ENCODE results near the gene EVL.

DNA sequence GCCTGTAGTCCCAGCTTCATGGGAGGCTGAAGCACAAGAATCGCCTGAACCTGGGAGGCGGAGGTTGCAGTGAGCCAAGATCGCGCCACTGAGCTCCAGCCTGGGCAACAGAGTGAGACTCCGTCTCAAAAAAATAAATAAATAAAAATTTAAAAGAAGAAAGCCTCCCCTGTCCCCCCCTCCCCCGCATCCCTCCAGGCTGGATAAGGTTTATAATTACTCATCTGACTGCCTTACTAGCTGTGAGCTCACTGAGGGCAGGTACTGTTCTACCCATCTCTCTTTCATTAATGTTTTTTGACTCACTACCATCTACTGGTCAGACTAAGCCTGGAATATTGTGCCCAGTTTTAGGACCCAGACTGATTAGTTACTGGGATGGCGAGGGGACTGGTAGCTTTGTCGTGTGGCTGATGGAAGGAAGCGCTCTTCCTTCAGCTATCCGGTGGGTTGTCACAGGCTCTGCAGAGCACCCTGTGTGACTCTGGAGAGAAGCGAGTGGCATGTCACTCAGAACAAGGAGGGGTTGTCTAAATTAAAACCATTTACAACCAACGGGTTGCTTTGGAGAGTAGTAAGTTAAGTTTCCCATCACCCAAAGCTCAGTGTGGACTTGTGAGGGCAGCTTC is 16.9 kb downstream of the EVL start:
- no peak for TF ChIP-seq CTCF (IDR thresholded peaks at IDR 0.05; ENCODE audit: insufficient read depth, low read length)
- TF ChIP-seq, protein P1, sequence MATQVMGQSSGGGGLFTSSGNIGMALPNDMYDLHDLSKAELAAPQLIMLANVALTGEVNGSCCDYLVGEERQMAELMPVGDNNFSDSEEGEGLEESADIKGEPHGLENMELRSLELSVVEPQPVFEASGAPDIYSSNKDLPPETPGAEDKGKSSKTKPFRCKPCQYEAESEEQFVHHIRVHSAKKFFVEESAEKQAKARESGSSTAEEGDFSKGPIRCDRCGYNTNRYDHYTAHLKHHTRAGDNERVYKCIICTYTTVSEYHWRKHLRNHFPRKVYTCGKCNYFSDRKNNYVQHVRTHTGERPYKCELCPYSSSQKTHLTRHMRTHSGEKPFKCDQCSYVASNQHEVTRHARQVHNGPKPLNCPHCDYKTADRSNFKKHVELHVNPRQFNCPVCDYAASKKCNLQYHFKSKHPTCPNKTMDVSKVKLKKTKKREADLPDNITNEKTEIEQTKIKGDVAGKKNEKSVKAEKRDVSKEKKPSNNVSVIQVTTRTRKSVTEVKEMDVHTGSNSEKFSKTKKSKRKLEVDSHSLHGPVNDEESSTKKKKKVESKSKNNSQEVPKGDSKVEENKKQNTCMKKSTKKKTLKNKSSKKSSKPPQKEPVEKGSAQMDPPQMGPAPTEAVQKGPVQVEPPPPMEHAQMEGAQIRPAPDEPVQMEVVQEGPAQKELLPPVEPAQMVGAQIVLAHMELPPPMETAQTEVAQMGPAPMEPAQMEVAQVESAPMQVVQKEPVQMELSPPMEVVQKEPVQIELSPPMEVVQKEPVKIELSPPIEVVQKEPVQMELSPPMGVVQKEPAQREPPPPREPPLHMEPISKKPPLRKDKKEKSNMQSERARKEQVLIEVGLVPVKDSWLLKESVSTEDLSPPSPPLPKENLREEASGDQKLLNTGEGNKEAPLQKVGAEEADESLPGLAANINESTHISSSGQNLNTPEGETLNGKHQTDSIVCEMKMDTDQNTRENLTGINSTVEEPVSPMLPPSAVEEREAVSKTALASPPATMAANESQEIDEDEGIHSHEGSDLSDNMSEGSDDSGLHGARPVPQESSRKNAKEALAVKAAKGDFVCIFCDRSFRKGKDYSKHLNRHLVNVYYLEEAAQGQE (IDR thresholded peaks at IDR 0.05; ENCODE audit: insufficient replicate concordance, low read depth) = no peak
- TF ChIP-seq POLR2AphosphoS5 (IDR thresholded peaks at IDR 0.05; ENCODE audit: low read depth) = no peak

All from HL-60 (cell line).